GM18498 (cell line): ENCODE measurements around the gene YTHDC1.
"Not testable (repeated sequence)": the region's sequence is repeated elsewhere in the genome, so short reads cannot be mapped to it uniquely, and the experiment has no call there.

Experiments
- ATAC-seq: cut with Tn5 transposase; IDR thresholded peaks from one replicate; pipeline ENCODE4 v1.9.1; 2021; ENCODE audit warnings: mild to moderate bottlenecking, moderate library complexity; ENCODE audit not compliant: unreplicated experiment

Gene YTHDC1

GRCh38 chr4:68349649-68350360, at the start of gene YTHDC1:
Gene YTHDC1 (minus strand): TSS chr4:68350090. CDS start chr4:68349753, 337 bp downstream.
- peak; percentile 97 for ATAC-seq

- ATAC-seq, result no peak
Observed at GRCh38 chr4:68399306-68399705, 49.4 kb upstream of the YTHDC1 start.

DNA sequence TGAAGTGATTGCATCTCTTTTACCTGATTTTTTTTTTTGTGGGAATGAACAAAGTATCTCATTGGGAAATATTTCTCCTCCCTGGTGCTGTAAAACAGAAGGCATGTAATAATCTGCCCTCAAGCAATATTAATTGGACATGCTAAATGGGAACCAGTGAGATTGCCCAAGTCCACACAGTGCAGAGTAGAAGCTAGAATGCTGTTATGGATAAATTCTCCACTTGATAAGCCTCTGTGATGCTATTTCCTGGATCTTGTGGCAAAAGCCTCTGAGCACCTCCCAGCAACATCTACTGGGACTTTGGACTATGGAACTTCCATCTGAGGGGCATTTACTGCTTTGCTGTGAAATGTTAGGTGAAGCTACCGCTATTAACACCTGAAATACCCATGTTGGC, 46.9 kb upstream of the YTHDC1 start:
- no peak for ATAC-seq

DNA sequence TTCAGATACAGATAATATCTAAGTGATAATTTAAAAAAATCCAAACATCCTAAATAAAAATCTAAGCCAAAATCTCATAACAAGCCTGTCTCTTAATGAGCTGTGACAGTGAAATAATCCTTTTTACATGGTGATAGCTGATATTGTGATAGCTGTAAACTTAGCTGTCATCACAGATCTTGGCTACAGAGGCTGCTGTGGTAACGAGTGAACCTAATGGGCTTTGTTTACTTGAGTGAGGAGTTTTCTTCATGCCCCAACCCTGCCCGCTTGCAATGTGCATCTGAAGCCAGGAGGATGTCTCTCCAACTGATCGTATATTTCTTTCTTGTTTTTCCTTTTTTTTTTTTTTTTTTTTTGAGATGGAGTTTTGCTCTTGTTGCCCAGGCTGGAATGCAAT, 41.5 kb upstream of the YTHDC1 start:
- no peak for ATAC-seq

- ATAC-seq, result no peak
Observed at GRCh38 chr4:68390205-68390935, 40.5 kb upstream of the YTHDC1 start.

GRCh38 chr4:68389386-68389913, 39.6 kb upstream of the YTHDC1 start:
- ATAC-seq, result not testable (repeated sequence)

DNA sequence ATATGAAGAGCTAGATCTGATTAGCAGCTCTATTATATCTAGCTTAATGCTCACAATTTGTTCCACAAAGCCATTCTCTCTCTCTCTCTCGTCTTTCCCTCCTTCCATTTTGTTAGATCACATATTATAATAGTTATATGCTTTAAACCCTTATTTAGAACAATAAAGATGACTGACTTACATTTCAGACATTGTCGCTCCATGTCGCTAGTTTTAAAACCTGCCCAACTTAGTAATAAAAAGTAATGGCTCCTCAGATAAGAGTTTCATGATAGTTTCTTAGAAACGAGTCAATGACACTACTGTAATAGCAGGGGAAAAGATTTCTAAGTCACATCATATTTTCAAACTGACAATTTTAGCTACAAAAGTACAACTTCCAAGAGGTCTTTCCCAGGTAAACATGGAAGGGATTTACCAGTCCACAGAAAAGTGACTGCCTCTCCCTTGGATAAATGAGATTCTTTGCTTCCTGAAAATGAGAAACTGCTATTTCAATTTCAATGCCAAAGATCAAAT, 38.5 kb upstream of the YTHDC1 start:
- no peak for ATAC-seq

GRCh38 chr4:68385267-68385666, 35.4 kb upstream of the YTHDC1 start:
- ATAC-seq, result no peak

- ATAC-seq, result peak; percentile 44
Observed at GRCh38 chr4:68383115-68383514, 33.2 kb upstream of the YTHDC1 start.

- ATAC-seq, result no peak
Observed at GRCh38 chr4:68378226-68378625, 28.3 kb upstream of the YTHDC1 start.

- ATAC-seq, result peak; percentile 90
Observed at GRCh38 chr4:68375667-68376559, 26.0 kb upstream of the YTHDC1 start.

- ATAC-seq, result peak; percentile 84
Observed at GRCh38 chr4:68373513-68373912, 23.6 kb upstream of the YTHDC1 start.

- no peak for ATAC-seq
Observed at GRCh38 chr4:68372588-68372987, 22.7 kb upstream of the YTHDC1 start.

- no peak for ATAC-seq
Observed at GRCh38 chr4:68369142-68369805, 19.4 kb upstream of the YTHDC1 start.

- ATAC-seq, result no peak
Observed at GRCh38 chr4:68368691-68369131, 18.8 kb upstream of the YTHDC1 start.

- no peak for ATAC-seq
Observed at GRCh38 chr4:68367835-68368234, 17.9 kb upstream of the YTHDC1 start.

GRCh38 chr4:68366600-68366999, 16.7 kb upstream of the YTHDC1 start:
- no peak for ATAC-seq

- no peak for ATAC-seq
Observed at GRCh38 chr4:68365068-68365467, 15.2 kb upstream of the YTHDC1 start.

- no peak for ATAC-seq
Observed at GRCh38 chr4:68361146-68361589, 11.3 kb upstream of the YTHDC1 start.
